Suprapubic skin (tissue), 4 donors: ENCODE data around the gene RPL35. TPM values are rescaled to one million over a fixed set of nuclear protein-coding genes. Genes with fewer than 3 reads are reported as not detected.

Experiments used
- DNase-seq, 2 donors: peaks; one replicate each; pipeline ENCODE4 v3.0.0-alpha.2; 2019; ENCODE audit warnings: low spot score in 2 of 2
- H3K27ac ChIP-seq: fragments of 200-600 bp; sonication (generic); one replicate; pipeline ENCODE4 v1.5.1; 2019
- H3K27me3 ChIP-seq: fragments of 200-600 bp; sonication (generic); one replicate; pipeline ENCODE4 v1.5.1; 2019
- H3K36me3 ChIP-seq: fragments of 200-600 bp; sonication (generic); one replicate; pipeline ENCODE4 v1.5.1; 2019
- H3K4me1 ChIP-seq: fragments of 200-600 bp; sonication (generic); one replicate; pipeline ENCODE4 v1.5.1; 2019
- H3K4me3 ChIP-seq: fragments of 200-600 bp; sonication (generic); one replicate; pipeline ENCODE4 v1.5.1; 2019; ENCODE audit warnings: mild to moderate bottlenecking
- H3K9me3 ChIP-seq: fragments of 200-600 bp; sonication (generic); one replicate; pipeline ENCODE4 v1.5.1; 2019
- CTCF ChIP-seq, 2 donors: fragments of 200-600 bp in 1 of 2; fragments of 450-650 bp in 1 of 2; sonication (generic) in 1 of 2; IDR thresholded peaks; one replicate each; pipeline ENCODE4 v1.5.1; 2016 to 2019; ENCODE audit warnings: antibody characterized with exemption in 2 of 2, mild to moderate bottlenecking in 1 of 2, moderate library complexity in 1 of 2
- EP300 ChIP-seq: sonication (generic); formaldehyde crosslinking; IDR thresholded peaks from one replicate; pipeline ENCODE4 v1.6.1; 2017; ENCODE audit warnings: antibody characterized with exemption
- POLR2A ChIP-seq, 2 donors: fragments of 450-650 bp; IDR thresholded peaks; one replicate each; pipeline ENCODE4 v1.6.1; 2017; ENCODE audit warnings: antibody characterized with exemption in 2 of 2, mild to moderate bottlenecking in 2 of 2, moderate library complexity in 2 of 2
- POLR2AphosphoS5 ChIP-seq, 3 donors: sonication (generic); formaldehyde crosslinking; IDR thresholded peaks; one replicate each; pipeline ENCODE4 v1.6.1; 2017; ENCODE audit warnings: antibody characterized with exemption in 3 of 3
- WGBS: methylation state at CpG from one replicate; pipeline ENCODE4 v1.1.5; 2018; 5-methylcytosine and 5-hydroxymethylcytosine counted together
- total RNA-seq, 4 donors: library from RNA; depleted of rRNA; stranded (reverse); fragments of >200 nt; gene quantifications; one replicate each; pipeline ENCODE4 v1.1.0, GENCODE V29; 2016

RPL35 gene
- total RNA-seq, 4 donors from 2014 or later, result 1,001 to 2,050 (median 1,799) TPM

GRCh38 chr9:124857533-124858162 is 4.1 kb downstream of the RPL35 start:
- H3K4me1 ChIP-seq, result peaks cover 41% of the 10 kb centered on the region

GRCh38 chr9:124855944-124856765 is 5.6 kb downstream of the RPL35 start:
- Histone ChIP-seq H3K27ac (no peak overlapping the region), H3K4me1 (peaks cover 45% of the 10 kb centered on the region), H3K27me3 (no peaks in the 10 kb centered on the region), H3K4me3 (no peak overlapping the region), H3K36me3 (peaks cover 42% of the 10 kb centered on the region), H3K9me3 (no peaks in the 10 kb centered on the region)
- 84% methylated on average over 2 of the region's 16 CpGs for WGBS
- TF ChIP-seq EP300 (no peak), POLR2A (IDR thresholded peaks at IDR 0.05) (no peak), CTCF (IDR thresholded peaks at IDR 0.05) (no peak), POLR2AphosphoS5 (IDR thresholded peaks at IDR 0.05) (no peak)
- no peak for DNase-seq

More at GRCh38 chr9:124857533-124858162, 4.1 kb downstream of the RPL35 start:
- no peak overlapping the region for H3K27ac ChIP-seq
- no peaks in the 10 kb centered on the region for H3K9me3 ChIP-seq
- DNase-seq, result no peak
- no peak overlapping the region for H3K4me3 ChIP-seq
- WGBS, result 80% methylated on average over 11 of the region's 24 CpGs
- peaks cover 42% of the 10 kb centered on the region for H3K36me3 ChIP-seq
- no peaks in the 10 kb centered on the region for H3K27me3 ChIP-seq
- TF ChIP-seq POLR2A (IDR thresholded peaks at IDR 0.05), result no peak

- H3K36me3 ChIP-seq, result peaks cover 42% of the 10 kb centered on the region
- H3K9me3 ChIP-seq, result no peaks in the 10 kb centered on the region
- 89% methylated on average over 8 of the region's 18 CpGs for WGBS
- peaks cover 39% of the 10 kb centered on the region for H3K4me1 ChIP-seq
- H3K27ac ChIP-seq, result no peak overlapping the region
- no peaks in the 10 kb centered on the region for H3K27me3 ChIP-seq
- DNase-seq, result no peak
- no peak overlapping the region for H3K4me3 ChIP-seq
- no peak for TF ChIP-seq CTCF (IDR thresholded peaks at IDR 0.05)
- TF ChIP-seq EP300, result no peak
- TF ChIP-seq POLR2AphosphoS5 (IDR thresholded peaks at IDR 0.05), result no peak
- TF ChIP-seq POLR2A (IDR thresholded peaks at IDR 0.05), result no peak
Observed at GRCh38 chr9:124855566-124855943, 6.2 kb downstream of the RPL35 start.

- Histone ChIP-seq H3K36me3 (peaks cover 37% of the 10 kb centered on the region), H3K27ac (no peak overlapping the region), H3K27me3 (no peaks in the 10 kb centered on the region), H3K4me3 (no peak overlapping the region), H3K9me3 (no peaks in the 10 kb centered on the region), H3K4me1 (peaks cover 32% of the 10 kb centered on the region)
- DNase-seq, result no peak
- WGBS, result 75% methylated on average over 7 of the region's 7 CpGs
- TF ChIP-seq POLR2AphosphoS5 (IDR thresholded peaks at IDR 0.05) (no peak), POLR2A (IDR thresholded peaks at IDR 0.05) (no peak), EP300 (no peak), CTCF (IDR thresholded peaks at IDR 0.05) (no peak)
Observed at GRCh38 chr9:124854822-124855221, 6.9 kb downstream of the RPL35 start.

- H3K36me3 ChIP-seq, result peaks cover 30% of the 10 kb centered on the region
- no peak overlapping the region for H3K4me3 ChIP-seq
- H3K27me3 ChIP-seq, result no peaks in the 10 kb centered on the region
- DNase-seq, result no peak
- no peaks in the 10 kb centered on the region for H3K9me3 ChIP-seq
- TF ChIP-seq POLR2AphosphoS5 (IDR thresholded peaks at IDR 0.05), result no peak
- TF ChIP-seq CTCF (IDR thresholded peaks at IDR 0.05), result no peak
- TF ChIP-seq POLR2A (IDR thresholded peaks at IDR 0.05), result no peak
- TF ChIP-seq EP300, result no peak
- WGBS, result no CpG with 5 or more reads among the region's 8 CpGs
- peaks cover 25% of the 10 kb centered on the region for H3K4me1 ChIP-seq
- no peak overlapping the region for H3K27ac ChIP-seq
Observed at GRCh38 chr9:124854161-124854560, 7.6 kb downstream of the RPL35 start.
